Measurements from ENCODE around the gene YWHAH. TPM values are rescaled to one million over a fixed set of nuclear protein-coding genes. Genes with fewer than 3 reads are reported as not detected.

The YWHAH gene
- polyA plus RNA-seq, 4 donors = 117 to 135 (median 130) TPM

DNA sequence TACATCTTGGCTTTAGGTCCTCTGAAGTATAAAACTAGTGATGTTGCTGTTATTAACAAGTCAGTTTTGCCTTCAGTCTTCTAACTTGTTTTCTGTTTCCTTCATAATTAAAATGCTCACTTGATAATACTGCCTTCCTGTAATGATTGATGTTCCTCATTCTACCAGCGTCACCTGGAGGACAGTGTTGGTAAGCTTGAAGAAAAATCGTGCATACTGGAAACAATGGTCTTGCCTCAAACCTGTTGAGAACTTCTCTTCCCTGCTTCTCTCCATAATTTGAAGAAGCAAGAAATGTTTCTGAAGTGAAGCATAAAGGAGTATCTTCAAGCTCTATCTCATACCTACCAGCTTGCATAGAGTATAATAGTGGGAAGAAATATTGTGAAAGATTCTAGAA lies 3.0 kb downstream of the YWHAH start:
- DNase-seq (ENCODE audit: low read depth in 4 of 4, low spot score in 3 of 4) = no peak

DNA sequence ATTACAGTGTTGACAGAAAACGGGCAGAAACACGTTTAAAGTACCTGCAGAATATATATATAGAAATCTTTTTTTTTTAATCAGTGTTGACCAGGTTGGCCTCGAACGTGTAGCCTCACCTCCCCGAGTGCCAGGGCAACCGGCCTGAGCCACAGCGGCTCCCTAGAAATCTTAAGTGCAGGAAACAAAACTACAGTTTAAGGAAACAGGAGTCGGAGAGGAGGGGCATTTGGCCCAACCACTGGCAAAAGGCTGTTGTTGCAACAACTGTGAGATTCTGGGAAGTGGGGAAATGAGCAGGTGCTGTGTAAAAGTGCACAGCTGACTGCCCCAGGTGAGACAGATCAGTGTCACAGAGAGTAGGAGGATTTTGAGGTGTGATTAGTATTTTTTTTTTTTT lies 3.7 kb downstream of the YWHAH start:
- no peak for DNase-seq (ENCODE audit: low read depth in 4 of 4, low spot score in 3 of 4)

DNA sequence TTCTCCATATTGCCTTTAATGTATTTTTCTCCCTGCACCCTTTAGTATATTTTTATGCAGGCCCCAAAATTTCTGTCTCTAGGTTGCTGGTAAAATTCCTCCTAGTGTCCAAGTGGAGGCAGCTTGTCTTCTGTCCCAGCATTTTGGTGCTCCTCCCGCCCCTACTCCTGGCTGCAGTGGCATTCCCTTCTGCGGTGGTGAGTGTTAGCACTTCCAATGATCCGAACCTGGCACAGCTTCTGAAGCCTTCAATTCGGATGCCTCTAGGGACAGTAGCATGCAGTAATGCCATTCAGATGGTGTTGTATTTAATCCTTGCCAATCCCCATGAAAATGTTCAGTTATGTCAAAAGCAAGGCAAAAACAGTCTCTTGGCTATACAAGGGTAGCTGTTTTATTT lies 5.9 kb downstream of the YWHAH start:
- no peak for DNase-seq (ENCODE audit: low read depth in 4 of 4, low spot score in 3 of 4)

DNA sequence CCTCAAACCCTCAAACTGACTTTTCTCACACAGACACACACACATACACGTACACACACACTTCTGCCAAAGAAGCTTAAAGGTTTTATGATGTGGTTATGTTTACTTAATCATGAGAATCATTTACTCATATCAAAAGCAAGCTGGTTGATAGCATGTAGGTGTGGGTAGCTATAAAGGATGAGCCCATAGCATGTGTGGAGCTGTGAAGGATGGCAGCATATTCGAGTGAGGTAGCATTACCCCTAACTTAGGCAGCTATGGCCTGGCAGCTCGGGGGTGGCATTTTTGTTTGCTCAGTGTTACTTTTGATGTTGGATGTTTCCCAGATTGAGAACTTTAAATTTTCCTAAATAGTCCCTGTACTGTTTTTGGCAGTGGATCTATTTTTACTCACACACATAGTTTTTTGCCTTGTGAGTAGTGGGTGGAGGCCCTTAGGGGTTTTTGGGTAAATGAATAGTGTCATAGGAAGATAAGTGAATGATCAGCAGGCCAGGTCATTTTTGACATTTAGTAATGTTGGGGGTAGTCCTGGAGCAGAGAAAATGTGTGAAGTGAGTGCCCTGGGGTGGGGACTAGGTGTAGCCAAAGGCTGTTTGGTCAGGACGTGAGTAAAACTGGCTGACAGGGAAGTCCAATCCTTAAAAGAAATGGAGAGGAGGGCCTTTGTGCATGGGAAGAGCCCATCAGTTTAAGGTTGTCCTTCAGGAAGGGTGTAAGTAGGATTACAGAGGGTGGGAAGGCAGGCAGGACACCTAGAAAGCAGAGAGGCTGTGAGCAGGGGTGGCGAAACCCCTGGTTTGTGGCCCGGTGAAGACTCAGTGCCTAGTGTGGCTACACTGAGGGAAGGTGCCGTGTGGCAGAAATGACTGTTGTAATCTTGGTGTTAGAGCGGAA lies 7.1 kb downstream of the YWHAH start:
- no peak for DNase-seq (ENCODE audit: low read depth in 4 of 4, low spot score in 3 of 4)

DNA sequence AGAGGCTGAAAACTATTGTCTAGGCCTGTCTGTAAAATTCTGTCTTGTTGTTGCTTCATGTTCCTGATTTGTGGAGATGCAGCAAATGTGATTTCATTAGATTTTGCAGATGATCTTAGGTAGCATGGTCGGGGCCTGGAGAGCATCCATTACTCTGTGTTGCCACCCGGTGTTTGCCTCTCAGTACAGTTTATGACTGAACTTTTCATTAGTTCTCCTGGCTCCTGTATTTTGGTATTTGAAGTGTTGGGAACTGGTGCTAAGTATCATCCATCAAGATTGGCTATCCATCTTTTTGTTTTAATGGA lies 7.7 kb downstream of the YWHAH start:
- DNase-seq (ENCODE audit: low read depth in 4 of 4, low spot score in 3 of 4) = no peak

DNA sequence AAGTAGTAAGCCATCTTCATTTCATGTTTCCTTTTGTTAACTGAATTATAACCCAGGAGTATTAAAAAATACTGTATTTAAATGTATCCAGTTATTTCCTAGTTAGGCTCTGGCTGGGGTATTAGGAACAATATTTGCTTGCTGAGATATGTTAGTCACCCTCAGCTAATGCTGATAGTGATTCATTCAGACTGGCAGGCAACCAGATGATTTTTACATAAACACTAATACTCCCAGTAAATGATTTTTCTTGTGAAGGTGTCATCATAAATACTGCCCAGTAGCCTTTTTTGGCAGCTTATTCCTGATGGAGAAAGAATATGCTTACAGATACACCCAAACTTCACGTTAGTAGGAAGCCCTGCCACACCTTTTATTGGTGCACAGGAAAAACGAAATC lies 8.1 kb downstream of the YWHAH start:
- no peak for DNase-seq (ENCODE audit: low read depth in 4 of 4, low spot score in 3 of 4)

DNA sequence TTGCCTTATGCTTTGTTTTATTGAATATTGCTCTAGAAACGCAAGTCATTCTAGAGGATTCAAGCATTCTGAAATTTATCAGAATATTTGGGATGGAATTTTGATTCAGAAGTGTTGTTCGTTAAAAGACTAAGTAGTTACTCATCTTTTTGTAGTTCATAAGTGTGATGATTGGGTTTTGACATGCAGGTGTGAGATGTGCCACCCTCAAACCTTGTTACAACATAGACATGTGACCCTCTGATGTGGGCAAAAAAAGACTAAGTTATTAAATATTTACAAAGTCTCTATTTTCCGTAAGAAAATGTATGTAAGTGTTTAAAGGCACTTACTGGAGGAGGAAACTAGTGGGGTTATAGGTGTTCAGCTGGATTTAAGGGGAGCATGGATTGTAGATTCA lies 8.9 kb downstream of the YWHAH start:
- no peak for DNase-seq (ENCODE audit: low read depth in 4 of 4, low spot score in 3 of 4)

DNA sequence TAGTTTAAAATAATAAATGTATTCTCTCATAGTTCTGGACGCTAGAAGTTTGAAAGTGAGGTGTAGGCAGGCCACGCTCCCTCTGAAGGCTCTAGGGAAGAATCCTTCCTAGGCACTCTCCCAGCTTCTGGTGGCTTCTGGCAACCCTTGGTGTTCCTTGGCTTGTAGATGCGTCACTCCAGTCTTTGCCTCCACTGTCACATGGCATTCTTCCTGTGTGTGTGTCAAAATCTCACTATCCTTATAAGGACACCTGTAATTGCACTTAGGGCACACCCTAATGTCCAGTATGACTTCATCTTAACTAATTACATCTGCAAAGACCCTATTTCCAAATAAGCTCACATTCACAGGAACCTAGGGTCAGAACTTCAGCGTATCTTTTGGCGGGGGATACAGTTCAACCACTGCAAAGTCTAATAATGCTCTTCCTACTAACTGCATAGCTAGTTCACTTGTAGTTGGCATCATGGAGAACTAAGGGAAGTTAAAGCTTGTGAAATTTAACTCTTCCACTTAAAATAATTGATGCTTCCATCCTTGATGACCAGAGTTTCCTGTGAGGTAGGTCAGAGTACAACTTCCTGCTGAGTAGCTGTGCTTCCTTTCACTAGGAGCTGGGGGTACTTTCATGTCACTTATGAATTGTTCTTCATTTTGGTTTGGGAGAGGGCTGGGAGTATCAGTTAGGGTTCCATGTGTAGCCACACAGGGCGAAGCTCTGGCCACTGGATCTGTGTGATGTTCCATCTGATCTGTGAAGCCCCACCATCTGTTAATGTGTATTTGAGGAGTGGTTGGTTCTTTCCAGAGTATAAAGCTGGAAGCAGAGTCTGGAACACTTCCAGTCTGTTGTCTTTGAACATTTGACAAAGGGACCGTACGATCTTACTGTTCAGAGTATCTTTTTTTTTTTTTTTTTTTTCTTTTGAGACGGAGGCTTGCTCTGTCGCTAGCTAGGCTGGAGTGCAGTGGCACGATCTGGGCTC lies 10.5 kb downstream of the YWHAH start:
- no peak for DNase-seq (ENCODE audit: low read depth in 4 of 4, low spot score in 3 of 4)

DNA sequence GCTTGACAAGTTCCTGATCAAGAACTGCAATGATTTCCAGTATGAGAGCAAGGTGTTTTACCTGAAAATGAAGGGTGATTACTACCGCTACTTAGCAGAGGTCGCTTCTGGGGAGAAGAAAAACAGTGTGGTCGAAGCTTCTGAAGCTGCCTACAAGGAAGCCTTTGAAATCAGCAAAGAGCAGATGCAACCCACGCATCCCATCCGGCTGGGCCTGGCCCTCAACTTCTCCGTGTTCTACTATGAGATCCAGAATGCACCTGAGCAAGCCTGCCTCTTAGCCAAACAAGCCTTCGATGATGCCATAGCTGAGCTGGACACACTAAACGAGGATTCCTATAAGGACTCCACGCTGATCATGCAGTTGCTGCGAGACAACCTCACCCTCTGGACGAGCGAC lies 12.0 kb downstream of the YWHAH start:
- DNase-seq (ENCODE audit: low read depth in 4 of 4, low spot score in 3 of 4) = no peak

DNA sequence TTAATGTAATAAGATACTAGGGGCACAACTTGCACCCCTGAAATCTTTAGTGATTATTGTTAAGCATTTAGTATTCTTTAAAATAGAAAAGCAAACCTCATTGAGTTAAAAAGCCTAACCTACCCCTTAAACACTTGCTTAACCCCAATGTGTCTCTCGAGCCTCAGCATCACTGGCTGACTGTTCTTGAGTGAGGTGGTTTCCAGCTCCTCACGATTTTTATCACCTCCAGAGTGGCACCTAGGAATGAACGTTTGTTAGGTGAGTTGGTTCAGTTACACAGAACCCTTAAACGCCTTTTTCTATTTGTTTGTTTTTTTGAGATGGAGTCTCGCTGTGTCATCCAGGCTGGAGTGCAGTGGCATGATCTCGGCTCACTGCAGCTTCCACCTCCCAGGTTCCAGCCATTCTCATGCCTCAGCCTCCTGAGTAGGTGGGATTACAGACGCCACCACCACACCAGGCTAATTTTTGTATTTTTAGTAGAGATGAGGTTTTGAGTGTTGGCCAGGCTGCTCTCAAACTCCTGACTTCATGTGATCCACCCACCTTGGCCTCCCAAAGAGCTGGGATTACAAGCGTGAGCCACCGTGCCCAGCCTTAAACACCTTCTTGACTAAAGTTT lies 13.7 kb downstream of the YWHAH start:
- DNase-seq (ENCODE audit: low read depth in 4 of 4, low spot score in 3 of 4) = no peak

DNA sequence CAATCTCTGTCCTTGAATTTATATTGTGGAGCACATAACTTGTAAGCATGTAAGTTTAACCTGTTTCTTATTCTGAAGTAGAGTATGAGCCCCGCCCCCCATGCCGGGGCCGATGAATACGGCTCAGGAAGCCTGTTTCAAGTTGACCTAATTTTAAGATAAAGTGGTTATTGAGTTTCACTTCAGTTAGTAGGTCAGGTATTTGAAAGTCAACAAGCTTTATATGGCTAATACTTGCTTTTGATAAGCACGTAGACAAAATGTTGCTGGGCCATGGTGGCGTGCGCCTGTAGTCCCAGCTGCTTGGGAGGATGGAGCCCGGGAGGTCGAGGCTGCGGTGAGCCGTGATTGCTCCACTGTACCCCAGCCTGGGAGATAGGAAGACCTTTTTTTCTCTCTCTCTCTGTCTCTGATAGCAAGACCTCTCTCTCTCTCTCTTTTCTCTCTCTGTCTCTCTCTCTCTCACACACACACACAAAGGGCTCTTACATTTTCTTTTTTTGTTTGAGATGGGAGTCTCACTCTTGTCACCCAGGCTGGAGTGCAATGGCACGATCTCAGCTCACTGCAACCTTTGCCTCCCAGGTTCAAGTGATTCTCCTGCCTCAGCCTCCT lies 14.4 kb downstream of the YWHAH start:
- DNase-seq (ENCODE audit: low read depth in 4 of 4, low spot score in 3 of 4) = no peak

DNA sequence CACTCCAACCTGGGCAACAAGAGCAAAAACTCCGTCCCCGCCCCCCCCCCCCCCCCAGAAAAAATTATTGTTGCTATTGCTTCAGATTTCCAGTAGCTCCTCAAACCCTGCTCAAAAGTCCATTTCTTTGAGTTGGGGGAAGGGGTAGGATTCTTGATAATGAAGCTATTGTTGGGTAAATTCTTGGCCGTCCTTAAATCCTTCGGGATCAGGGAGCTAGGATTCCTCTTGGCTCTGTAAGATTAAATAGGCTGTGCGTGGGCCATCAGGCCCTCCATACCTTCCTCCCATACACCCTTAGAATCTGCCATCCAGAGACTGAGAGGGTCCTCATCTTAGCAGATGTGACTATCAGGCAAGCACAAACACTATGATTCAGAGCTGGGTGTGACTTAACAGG lies 16.4 kb downstream of the YWHAH start:
- DNase-seq (ENCODE audit: low read depth in 4 of 4, low spot score in 3 of 4) = no peak

DNA sequence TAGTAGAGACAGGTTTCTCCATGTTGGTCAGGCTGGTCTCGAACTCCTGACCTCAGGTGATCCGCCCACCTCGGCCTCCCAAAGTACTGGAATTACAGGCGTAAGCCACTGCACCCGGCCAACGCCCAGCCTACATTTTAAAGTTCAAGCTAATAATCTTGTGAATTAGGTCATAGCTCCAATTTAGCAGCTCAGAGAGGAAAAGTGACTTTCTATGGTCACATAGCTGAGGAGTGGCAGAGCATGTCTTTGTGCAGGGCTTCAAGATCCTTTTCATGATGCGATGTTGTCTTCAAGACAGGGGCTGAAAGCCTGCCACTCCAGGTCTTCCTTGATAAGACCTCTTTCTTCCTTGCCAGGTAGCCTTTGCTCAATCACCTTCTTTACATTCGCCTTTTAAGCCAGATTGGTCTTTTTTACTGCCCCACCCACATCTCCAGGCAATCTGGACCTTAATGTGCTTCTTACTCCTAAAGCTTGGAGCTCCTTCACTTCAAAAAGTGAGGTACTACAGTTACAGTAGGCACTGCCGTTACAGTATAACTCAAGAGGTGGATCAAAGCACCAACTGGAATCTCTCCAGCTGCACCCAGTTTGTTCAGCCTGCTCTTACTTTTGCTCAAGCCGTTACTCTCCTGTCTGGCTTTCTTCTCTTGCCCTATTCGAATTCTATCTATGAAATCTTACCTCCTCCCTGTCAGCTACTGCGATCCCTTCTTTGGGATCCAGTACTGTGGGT lies 18.2 kb downstream of the YWHAH start:
- DNase-seq (ENCODE audit: low read depth in 4 of 4, low spot score in 3 of 4) = no peak

DNA sequence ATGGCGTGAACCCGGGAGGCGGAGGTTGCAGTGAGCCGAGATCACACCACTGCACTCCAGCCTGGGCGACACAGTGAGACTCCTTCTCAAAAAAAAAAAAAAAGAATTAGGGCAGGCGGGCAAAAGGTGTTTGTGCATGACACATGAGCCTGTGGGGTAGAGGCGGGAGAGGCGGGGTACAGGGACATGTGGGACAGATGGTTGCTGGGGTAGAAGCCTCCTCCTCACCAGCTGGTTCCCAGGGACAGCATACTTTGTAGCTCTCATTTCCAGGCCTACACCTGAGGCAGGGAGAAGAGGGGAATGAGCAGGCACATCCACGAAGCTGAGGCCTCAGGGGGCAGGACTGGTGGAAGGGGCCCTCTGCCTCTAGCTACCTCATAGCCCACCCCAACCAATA lies 23.7 kb downstream of the YWHAH start:
- DNase-seq (ENCODE audit: low read depth in 4 of 4, low spot score in 3 of 4) = no peak

DNA sequence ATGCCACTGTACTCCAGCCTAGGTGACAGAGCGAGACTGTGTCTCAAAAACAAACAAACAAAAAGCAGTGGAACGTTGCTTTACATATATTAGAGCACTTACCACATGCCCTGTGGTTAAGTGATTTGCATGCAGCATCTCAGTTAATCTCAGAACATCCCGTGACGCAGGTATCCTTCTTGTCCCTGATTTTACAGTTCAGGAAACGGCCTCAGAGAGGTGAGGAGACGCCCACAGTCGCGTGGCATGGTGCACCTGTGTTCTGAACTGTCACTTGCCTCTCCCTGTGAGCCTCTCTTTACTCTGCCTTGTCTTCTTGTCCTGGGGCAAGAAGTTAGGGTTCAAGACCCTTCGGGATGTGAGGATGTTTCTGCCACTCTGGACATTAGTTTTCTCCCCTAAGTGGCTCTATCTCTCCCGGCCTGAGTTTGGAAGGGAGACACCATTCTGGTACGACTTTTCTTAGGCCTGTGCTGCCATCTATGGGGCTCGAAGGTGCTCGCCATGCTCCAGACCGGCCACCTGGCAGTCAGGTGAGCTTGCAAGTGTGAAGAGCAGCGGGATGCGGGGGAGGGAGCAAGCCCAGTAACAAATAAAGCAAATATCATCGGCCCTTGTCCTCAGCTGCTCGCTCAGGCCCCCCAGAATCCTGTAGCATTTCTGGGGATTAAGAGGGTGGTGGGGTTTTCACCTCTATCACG lies 25.6 kb downstream of the YWHAH start:
- DNase-seq (ENCODE audit: low read depth in 4 of 4, low spot score in 3 of 4) = peak; percentile 58 to 68 (median 60)

DNA sequence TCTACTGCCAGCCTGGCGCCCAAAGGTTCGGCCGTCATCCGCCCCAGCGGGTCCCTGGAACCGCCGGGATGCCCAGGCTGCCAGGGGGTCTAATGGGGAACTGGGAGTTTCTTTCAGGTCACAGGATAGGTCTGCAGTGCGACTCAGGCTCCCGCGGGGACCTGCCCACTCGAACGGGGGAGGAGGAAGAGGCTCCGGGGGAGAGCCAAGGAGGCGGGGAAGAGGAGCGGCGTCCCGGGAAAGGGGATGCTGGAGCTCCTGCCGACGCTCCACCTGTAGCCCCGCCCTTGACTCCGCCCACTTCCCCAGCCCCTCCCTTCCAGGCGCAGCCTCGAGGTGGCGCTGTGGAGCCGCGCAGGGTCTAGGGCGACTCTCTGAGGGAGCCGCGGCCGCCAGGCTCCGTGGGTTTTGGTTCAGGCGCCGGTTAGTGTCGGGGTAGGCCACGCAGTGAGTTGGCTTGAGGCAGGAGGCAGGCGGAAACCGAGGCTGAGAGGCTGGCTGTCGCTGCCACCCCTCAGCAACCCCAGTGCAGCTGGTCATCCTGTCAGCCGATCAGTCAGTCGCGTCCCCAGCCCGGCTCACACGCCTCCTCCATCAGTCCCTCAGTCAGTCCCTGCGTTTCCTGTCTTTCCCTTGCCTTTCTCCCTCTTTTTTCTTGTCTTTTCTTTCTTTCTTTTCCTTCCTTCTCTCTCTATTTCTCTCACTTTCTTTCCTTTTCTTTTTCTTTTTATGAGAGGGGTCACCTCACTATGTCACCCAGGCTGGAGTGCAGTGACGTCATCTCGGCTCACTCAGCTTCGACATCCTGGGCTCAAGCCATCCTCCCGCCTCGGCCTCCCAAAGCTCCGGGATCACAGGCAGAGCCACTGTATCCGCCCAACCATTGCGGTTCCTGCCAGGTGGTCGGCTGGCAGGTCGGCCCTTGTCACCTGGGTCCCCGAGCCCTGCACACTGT lies 26.4 kb downstream of the YWHAH start:
- peak; percentile 65 to 83 (median 70) for DNase-seq (ENCODE audit: low read depth in 4 of 4, low spot score in 3 of 4)

DNA sequence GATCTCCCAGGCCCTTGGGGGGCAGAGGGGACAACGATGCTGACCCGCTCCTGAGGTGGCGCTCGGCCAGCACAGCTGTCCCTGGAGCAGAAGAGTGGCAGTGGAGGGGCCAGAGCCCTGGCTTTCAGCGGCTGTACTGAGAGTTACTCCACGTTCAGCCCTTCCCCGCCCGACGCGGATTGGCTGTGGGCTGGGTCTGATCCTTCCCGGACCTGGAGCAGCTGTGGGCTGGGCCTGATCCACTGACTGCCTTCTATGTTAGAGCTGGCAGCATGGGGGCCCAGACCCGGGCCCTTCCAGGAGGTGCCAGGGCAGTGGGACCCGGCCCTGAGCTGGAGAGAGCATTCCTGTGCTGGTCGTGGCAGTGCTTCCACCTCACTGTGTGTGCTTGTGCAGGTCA lies 27.8 kb downstream of the YWHAH start:
- no peak for DNase-seq (ENCODE audit: low read depth in 4 of 4, low spot score in 3 of 4)

DNA sequence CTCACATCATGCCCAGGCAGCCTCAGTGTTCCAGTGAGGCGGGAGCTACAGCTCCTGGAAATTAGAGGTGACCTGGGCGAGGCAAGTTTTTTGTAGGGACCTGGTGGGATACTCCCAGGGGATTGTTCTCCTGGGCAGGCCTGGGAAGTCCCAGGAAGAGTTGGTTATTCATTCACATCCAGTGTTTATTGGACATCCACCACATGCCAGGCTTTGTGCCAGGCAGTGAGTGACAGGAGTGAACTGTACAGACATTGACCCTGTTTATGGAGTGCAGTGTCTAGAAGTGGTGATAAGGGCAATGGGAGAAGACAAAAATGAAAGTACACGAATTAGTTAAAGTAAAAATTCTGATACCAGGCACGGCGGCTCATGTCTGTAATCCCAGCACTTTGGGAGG lies 29.4 kb downstream of the YWHAH start:
- DNase-seq (ENCODE audit: low read depth in 4 of 4, low spot score in 3 of 4) = no peak

All from right renal pelvis (tissue), 4 donors.